ENCODE measurements around the gene PGC.
"Not testable (repeated sequence)": the region's sequence is repeated elsewhere in the genome, so short reads cannot be mapped to it uniquely, and the experiment has no call there.

The PGC gene

DNA sequence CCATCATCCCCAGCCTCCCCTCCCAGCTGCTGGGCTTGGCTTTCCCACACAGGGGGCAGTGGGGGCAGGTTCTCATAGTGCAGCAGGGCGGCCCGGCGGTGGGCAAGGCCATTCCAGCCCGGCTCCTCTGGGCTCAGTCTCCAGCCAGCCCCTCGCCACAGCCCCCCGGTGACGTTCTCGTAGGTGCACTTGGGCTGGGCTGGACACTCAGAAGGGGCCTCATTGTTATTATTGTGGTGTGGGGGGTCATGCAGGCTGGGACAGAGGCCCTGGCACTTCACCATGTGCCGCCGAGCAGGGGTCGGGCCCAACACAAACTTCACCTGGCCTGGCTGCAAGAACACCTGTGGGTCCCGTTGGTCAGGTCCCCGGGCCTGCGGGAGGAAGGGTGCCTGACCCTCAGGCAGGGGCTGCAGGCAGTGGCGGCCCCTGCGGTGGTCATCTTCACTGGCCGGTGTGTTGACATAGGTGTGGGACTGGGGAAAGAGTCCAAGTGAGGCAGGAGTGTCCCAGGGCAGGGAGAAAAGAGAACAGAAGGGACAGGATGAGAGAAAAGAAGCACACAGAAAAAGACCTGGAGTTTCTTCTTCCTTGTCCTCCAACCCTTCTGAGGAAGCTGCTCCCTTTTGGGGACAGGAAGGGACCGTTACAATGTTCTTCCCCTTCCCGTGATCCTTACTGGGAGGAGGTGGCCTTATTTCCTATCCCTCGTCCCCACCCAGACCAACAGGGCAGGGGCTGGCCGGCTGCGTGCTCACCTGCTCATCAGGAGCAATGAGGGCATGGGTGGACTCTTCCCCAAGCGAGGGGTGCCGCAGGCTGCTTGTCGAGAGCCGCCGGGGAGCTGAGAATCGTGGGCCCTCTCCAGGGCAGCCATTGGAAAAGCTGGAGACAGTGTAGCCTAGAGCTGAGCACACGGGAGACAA, 24.1 kb upstream of the PGC start:
- TF ChIP-seq POLR2A (IDR thresholded peaks at IDR 0.05; ENCODE audit: low read depth, low read length) (no peak), TAF1 (IDR thresholded peaks at IDR 0.05; ENCODE audit: borderline replicate concordance, low read depth, low read length) (no peak), POLR2AphosphoS5 (IDR thresholded peaks at IDR 0.05; ENCODE audit: low read depth, low read length) (no peak)
- DNase-seq (ENCODE audit: insufficient read length) (no peak), FAIRE-seq (no peak)

DNA sequence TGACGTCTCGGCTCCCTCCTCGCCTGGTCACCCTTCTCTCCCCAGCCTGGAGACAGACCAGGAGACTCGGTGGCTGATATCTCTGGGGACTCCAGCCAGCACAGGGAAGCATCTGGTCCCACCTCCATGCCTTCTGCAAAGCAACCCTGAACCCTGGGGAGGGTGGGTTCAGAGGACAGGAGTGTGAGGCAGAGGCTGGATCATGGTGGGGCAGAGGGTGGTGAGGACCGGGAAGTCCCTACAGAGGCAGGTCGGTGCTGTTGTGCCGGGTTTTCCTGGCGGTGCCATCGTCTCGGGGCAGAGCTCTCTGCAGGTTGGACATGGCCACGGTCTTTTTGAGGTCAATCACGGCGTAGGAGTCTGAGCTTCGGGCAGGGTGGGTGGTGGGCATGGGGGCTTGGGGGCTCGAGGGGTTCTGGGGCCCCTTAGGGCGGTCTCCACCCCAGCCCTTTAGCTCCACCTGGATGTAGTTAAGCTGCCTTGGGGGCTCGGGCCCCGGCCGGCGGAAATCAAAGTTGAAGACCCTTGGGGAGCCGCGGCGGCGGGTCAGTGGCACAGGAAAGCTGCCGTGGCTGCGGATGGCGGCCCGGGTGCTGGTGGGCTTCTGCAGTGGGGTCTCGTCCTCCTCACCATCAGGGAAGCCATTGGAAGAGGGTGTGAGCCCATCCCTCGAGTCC, 23.3 kb upstream of the PGC start:
- no peak for FAIRE-seq
- no peak for DNase-seq (ENCODE audit: insufficient read length)
- TF ChIP-seq POLR2AphosphoS5 (IDR thresholded peaks at IDR 0.05; ENCODE audit: low read depth, low read length) (no peak), TAF1 (IDR thresholded peaks at IDR 0.05; ENCODE audit: borderline replicate concordance, low read depth, low read length) (no peak), POLR2A (IDR thresholded peaks at IDR 0.05; ENCODE audit: low read depth, low read length) (no peak)

DNA sequence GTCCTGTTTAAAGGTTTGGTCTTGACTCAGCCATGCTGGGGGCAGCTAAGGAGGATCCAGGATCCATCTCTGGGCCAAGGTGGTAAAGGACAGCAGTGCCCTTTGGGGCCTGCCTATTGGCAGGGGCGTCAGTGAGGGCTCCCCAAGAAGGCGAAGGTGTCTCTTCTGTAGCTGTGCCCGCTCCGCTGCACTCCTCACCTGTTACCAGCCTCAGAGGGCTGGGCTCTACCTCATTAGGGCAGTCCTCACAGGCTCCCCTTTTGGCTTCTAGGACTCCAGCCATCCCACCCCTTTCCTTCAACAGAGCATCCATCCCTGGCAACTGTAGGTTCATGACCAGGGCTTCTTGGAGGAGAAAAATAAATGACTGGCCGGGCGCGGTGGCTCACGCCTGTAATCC, 22.2 kb upstream of the PGC start:
- TF ChIP-seq TAF1 (IDR thresholded peaks at IDR 0.05; ENCODE audit: borderline replicate concordance, low read depth, low read length), result no peak
- TF ChIP-seq POLR2A (IDR thresholded peaks at IDR 0.05; ENCODE audit: low read depth, low read length), result no peak
- no peak for TF ChIP-seq POLR2AphosphoS5 (IDR thresholded peaks at IDR 0.05; ENCODE audit: low read depth, low read length)
- no peak for DNase-seq (ENCODE audit: insufficient read length)
- no peak for FAIRE-seq

DNA sequence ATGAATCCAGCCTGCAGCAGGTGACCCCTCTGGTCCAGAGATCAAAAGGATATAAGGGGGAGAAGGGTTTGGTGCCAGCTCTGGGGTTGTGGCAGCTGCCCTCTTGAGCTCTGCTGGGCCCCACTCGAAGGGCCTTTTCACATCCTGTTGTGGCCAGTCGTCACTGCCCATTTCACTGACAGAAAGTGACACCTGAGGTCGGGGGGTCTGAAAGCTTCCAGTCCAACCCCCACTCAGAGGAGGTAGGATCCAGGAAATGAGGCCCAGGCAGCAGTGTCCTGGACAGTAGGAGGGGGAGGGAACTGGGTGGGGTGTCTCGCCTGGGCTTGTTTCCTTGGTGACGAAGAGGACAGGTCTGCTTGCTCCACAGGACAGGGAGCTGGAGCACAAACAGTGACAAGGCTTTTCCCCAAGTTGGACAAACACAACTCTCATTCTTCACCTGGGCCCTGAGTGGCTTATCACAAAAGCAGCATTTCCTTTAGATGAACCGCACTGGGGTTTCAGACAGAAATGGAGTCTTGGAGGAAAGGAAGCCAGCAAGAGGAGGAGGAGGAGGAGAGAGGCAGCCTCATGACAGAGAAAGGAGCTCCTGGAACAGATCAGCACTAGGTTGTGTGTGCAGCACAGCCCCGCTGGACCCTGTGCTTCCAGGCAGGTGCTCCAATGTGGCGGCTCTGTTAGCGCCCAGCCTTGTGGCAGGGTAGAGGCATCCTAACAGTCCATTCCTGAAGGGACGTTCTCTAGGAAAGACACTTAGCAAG, 21.5 kb upstream of the PGC start:
- DNase-seq (ENCODE audit: insufficient read length), result no peak
- FAIRE-seq, result no peak

DNA sequence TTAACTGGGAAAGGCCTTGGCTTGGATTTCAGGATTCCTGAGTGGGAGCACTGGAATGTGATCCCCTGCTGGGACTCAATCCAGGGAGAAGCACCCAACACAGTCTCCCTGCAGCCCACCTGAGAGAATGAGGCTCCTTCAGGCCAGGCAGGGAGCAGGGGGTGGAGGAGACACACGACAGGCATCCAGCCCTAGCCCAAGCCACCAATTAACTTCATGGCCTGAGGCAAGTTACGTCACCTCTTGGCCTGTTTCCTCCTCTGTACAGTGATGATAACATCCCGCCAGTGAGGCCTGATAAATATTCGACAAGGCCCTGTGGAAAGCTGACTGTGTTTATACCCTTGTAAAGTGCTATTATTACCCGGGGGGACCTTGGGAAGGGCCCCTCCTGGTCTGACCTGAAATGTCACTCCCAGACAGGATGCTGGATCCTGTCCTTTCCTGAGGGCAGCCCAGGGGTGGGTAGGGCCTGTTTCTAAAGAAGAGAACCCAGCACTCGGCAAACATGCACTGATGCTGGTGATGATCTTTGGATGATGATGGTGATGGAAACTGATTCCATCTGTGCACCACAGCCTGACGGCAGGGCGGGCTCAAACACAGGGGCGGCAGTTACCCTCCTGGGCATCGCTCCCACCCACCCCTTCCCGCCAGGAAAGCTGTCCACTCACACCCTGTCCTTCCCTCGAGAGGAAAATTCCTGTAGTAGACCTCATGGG, 20.1 kb upstream of the PGC start:
- DNase-seq (ENCODE audit: insufficient read length) (no peak), FAIRE-seq (no peak)
- TF ChIP-seq TAF1 (IDR thresholded peaks at IDR 0.05; ENCODE audit: borderline replicate concordance, low read depth, low read length) (no peak), POLR2AphosphoS5 (IDR thresholded peaks at IDR 0.05; ENCODE audit: low read depth, low read length) (no peak), POLR2A (IDR thresholded peaks at IDR 0.05; ENCODE audit: low read depth, low read length) (no peak)

More for the DNA sequence above, 21.5 kb upstream of the PGC start:
- TF ChIP-seq POLR2A (IDR thresholded peaks at IDR 0.05; ENCODE audit: low read depth, low read length) (no peak), POLR2AphosphoS5 (IDR thresholded peaks at IDR 0.05; ENCODE audit: low read depth, low read length) (no peak), TAF1 (IDR thresholded peaks at IDR 0.05; ENCODE audit: borderline replicate concordance, low read depth, low read length) (no peak)

DNA sequence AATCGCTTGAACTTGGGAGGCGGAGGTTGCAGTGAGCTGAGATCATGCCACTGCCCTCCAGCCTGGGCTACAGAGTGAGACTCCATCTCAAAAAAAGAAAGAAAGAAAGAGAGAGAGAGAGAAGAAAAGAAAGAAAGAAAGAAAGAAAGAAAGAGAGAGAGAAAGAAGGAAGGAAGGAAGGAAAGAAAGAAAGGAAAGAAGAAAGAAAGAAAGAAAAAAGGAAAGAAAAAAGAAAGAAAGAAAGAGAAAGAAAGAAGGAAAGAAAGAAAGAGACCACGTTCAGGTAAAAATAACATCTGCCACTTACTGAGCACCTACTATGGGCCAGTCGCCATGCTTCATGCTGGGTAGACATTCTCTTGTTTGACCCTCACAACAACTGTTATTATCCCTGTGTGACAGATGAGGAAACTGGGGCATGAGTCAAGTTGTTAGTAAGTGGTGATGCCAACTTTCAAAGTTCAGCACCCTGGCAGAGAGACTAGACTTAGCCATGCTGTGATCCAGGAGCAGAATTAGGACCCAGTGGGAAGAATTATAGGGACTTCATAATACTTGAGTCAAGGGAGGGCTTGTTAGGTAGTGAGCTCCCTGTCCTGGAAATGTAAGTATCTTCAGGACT, 19.0 kb upstream of the PGC start:
- not testable (repeated sequence) for FAIRE-seq; DNase-seq (ENCODE audit: insufficient read length)

DNA sequence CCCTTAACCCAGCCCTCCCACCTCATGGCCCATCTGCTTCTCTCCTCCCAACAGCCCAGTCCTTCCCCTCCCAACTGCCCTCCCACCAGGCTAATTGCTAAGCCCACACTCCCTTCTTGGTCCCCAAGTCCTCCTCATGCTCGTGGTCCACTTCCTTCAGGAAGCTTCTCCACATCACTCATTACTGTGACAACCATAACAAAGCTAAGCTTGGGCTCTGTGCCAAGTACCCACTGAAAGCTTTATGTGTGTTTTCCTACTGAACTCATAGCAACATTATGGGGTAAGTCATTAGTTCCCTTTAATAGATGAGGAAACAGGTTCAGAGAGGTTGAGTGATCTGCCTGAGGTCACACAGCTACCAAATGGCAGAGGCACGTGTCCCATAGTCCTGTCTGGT, 16.3 kb upstream of the PGC start:
- DNase-seq (ENCODE audit: insufficient read length), result no peak
- TF ChIP-seq POLR2AphosphoS5 (IDR thresholded peaks at IDR 0.05; ENCODE audit: low read depth, low read length) (no peak), TAF1 (IDR thresholded peaks at IDR 0.05; ENCODE audit: borderline replicate concordance, low read depth, low read length) (no peak)

DNA sequence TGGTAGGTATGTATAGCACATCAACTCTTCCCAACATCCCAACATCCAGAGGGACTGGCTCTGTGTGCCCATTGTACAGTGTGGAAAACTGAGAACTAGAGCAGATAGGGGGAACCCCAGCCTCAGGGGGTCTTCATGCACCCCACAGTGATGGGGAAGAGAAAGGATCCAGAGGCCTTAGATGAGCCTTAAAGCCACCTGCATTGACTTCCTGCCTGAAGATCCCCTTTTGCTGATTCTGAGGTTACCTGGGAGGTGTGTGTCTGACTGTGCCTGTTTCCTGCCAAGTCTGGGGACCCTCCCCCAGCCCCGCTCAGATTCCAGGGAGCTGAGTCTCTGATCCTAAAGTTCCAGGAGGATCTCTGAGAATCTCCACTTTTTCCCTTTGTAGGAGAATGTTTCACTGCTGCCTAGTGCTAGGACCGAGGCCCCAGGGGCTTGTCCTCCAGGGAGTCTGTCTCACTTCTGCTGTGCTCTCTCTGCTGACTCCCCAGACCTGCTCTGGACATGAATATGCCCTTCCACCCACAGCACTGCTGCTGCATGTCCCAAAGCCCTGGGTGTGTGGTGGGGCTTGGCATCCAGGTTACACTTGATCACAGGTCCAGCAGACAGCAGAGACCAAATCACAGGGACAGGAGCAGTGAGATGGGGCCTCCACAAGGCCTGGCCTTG, 12.8 kb upstream of the PGC start:
- no peak for TF ChIP-seq TAF1 (IDR thresholded peaks at IDR 0.05; ENCODE audit: borderline replicate concordance, low read depth, low read length)
- no peak for TF ChIP-seq POLR2A (IDR thresholded peaks at IDR 0.05; ENCODE audit: low read depth, low read length)
- TF ChIP-seq POLR2AphosphoS5 (IDR thresholded peaks at IDR 0.05; ENCODE audit: low read depth, low read length), result no peak
- FAIRE-seq, result no peak
- no peak for DNase-seq (ENCODE audit: insufficient read length)

More for the DNA sequence above, 16.3 kb upstream of the PGC start:
- no peak for FAIRE-seq

DNA sequence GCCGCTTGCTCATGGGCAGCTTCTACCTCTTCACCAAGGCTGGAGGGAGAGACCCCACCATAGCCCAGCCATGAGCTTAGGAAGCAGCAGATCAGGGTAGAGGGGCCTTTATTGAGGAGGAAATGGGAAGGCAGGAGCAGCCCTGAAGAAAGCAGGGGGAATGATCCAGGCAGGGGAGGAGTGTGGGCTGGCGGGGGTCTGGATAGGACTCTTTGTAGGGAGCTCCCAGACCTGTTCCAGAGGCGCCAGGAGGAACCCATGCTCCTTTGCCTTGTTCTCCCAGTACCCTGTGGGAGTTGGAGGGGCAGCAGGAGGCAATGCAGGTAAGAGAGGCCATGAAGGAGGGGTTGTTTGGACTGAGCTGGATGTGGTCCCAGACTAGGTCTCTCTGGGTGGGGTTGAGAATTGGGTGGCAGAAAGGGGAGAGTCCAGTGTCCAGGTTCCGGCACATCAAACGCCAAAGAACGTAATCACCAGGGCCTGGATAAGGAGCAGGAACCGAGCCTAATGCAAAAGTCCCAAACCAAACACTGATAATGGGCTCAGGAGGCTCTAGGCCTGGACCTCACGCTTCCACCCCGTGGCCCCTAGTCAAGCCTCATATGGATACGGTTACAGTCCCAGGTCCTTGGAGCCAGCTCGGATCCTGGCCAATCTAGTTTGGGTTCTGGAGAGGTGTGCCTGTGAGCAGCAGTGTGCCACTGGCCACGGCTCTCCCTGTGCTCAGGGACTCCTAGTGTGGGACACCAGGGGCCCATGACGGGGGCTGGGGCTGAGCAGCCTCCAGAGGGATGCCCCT, 12.1 kb upstream of the PGC start:
- no peak for FAIRE-seq
- TF ChIP-seq TAF1 (IDR thresholded peaks at IDR 0.05; ENCODE audit: borderline replicate concordance, low read depth, low read length) (no peak), POLR2AphosphoS5 (IDR thresholded peaks at IDR 0.05; ENCODE audit: low read depth, low read length) (no peak), POLR2A (IDR thresholded peaks at IDR 0.05; ENCODE audit: low read depth, low read length) (no peak)
- no peak for DNase-seq (ENCODE audit: insufficient read length)

DNA sequence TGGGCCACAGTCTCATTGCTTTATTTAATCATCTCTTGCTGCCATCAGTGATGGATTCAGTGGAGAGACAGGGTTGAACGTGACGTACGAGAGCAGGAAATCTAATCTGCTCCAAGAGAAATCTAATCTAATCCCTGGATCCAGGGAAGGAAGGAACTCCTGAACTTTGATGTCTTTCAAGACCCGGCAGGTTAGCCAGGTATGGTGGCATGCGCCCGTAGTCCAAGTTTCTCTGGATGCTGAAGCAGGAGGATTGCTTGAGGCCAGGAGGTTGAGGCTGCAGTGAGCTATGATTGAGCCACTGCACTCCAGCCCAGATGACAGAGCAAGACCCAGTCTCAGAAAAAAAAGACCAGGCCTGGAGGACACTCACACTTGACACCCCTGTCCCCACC, 11.4 kb upstream of the PGC start:
- no peak for DNase-seq (ENCODE audit: insufficient read length)
- TF ChIP-seq POLR2A (IDR thresholded peaks at IDR 0.05; ENCODE audit: low read depth, low read length) (no peak), POLR2AphosphoS5 (IDR thresholded peaks at IDR 0.05; ENCODE audit: low read depth, low read length) (no peak), TAF1 (IDR thresholded peaks at IDR 0.05; ENCODE audit: borderline replicate concordance, low read depth, low read length) (no peak)
- no peak for FAIRE-seq

Measured in GM12892 (cell line).